Suprapubic skin (tissue), 3 donors: ENCODE measurements around the gene CEP72.

ENCODE experiments used
- CTCF ChIP-seq, 2 donors: fragments of 200-600 bp in 1 of 2; fragments of 450-650 bp in 1 of 2; sonication (generic) in 1 of 2; IDR thresholded peaks; one replicate each; pipeline ENCODE4 v1.5.1; 2016 to 2019; ENCODE audit warnings: antibody characterized with exemption in 2 of 2, mild to moderate bottlenecking in 1 of 2, moderate library complexity in 1 of 2
- EP300 ChIP-seq: sonication (generic); formaldehyde crosslinking; IDR thresholded peaks from one replicate; pipeline ENCODE4 v1.6.1; 2017; ENCODE audit warnings: antibody characterized with exemption

- TF ChIP-seq CTCF (IDR thresholded peaks at IDR 0.05) (no peak), EP300 (no peak)
Measured at GRCh38 chr5:664343-664993, 52.3 kb downstream of the CEP72 start.
